CD4-positive, alpha-beta T cell (primary cell): ENCODE results near the gene TMEM254. TPM values are rescaled to one million over a fixed set of nuclear protein-coding genes. Genes with fewer than 3 reads are reported as not detected.

Experiments
- ATAC-seq: fragments of 200-7000 bp; cut with Tn5 transposase; one replicate; pipeline ENCODE4 v1.10.0; 2022; ENCODE audit warnings: mild to moderate bottlenecking; ENCODE audit not compliant: poor library complexity
- CTCF ChIA-PET: fragments of 350-600 bp; sonication (Branson Sonifier 250); formaldehyde crosslinking; loops from one replicate; lab custom pipeline; 2021; ENCODE audit warnings: antibody characterized with exemption, inconsistent platforms; lab: Charles Lee
- POLR2A ChIA-PET: fragments of 350-600 bp; sonication (Branson Sonifier 250); formaldehyde crosslinking; loops from one replicate; lab custom pipeline; 2021; ENCODE audit warnings: antibody characterized with exemption, inconsistent platforms; lab: Charles Lee
- DNase-seq, 14 experiments: peaks; one replicate each; pipeline ENCODE4 v3.0.0-alpha.2; 2013 to 2020; ENCODE audit warnings: mixed read lengths in 2 of 14
- H3K27ac ChIP-seq, 2 donors: one replicate each; pipeline versions ENCODE4 v1.5.1 to v1.7.0; 2013; ENCODE audit warnings: low read length in 2 of 2, low read depth in 1 of 2, mild to moderate bottlenecking in 1 of 2
- H3K27me3 ChIP-seq, 2 experiments: 1 replicate in 1 of 2; 2 replicates in 1 of 2; pipeline versions ENCODE4 v1.6.1 to v1.7.0; 2013; ENCODE audit warnings: low read length in 2 of 2, control low read depth in 1 of 2, mild to moderate bottlenecking in 1 of 2, moderate library complexity in 1 of 2; ENCODE audit not compliant: insufficient read depth in 2 of 2, control insufficient read depth in 1 of 2
- H3K36me3 ChIP-seq: one replicate; pipeline ENCODE4 v1.6.1; 2013; ENCODE audit warnings: low read length, control low read depth; ENCODE audit not compliant: insufficient read depth
- H3K4me1 ChIP-seq: one replicate; pipeline ENCODE4 v1.6.1; 2013; ENCODE audit warnings: low read length, control low read depth; ENCODE audit not compliant: insufficient read depth
- H3K4me3 ChIP-seq: one replicate; pipeline ENCODE4 v1.5.1; 2013; ENCODE audit warnings: mild to moderate bottlenecking, low read length, moderate library complexity
- H3K9me3 ChIP-seq, 2 experiments: 1 replicate in 1 of 2; 2 replicates in 1 of 2; pipeline versions ENCODE4 v1.6.1 to v1.7.0; 2013; ENCODE audit warnings: low read length in 2 of 2, mild to moderate bottlenecking in 2 of 2, control low read depth in 1 of 2, moderate library complexity in 1 of 2; ENCODE audit not compliant: control insufficient read depth in 1 of 2, insufficient read depth in 1 of 2
- H3K27ac Mint-ChIP-seq: one replicate; pipeline ENCODE4 v1.8.0; 2020; ENCODE audit warnings: mixed read lengths
- H3K27me3 Mint-ChIP-seq: one replicate; pipeline ENCODE4 v1.8.0; 2021; ENCODE audit warnings: mixed read lengths
- H3K36me3 Mint-ChIP-seq: one replicate; pipeline ENCODE4 v1.8.0; 2021; ENCODE audit warnings: low read depth, mixed read lengths
- H3K4me1 Mint-ChIP-seq: one replicate; pipeline ENCODE4 v1.8.0; 2021; ENCODE audit warnings: low read depth, mixed read lengths
- H3K4me3 Mint-ChIP-seq: one replicate; pipeline ENCODE4 v1.8.0; 2020; ENCODE audit warnings: mild to moderate bottlenecking, mixed read lengths
- H3K9me3 Mint-ChIP-seq: one replicate; pipeline ENCODE4 v1.8.0; 2020; ENCODE audit warnings: mixed read lengths
- intact Hi-C, 2 experiments: fragments of 100-400 bp; cut with DNase I in 1 of 2; cut with micrococcal nuclease in 1 of 2; formaldehyde crosslinking; loops; one replicate each; pipeline versions ENCODE4 v1.15.1 to v1.9.0; 2023 to 2025; cut with DNase I, micrococcal nuclease
- total RNA-seq, 174 experiments: library from RNA in 2 of 174; stranded (reverse) in 2 of 174; gene quantifications; one replicate each; pipeline ENCODE4 v1.2.3 and lab custom pipeline; 2021 to 2026
- TF ChIP-seq, protein P1 (sequence below): fragments of 200-600 bp; IDR thresholded peaks from one replicate; pipeline ENCODE4 v1.8.0; 2022; ENCODE audit warnings: antibody characterized with exemption, mild to moderate bottlenecking

Gene TMEM254
- total RNA-seq, 2 experiments from 2014 or later: 4.0 to 5.6 TPM

DNA sequence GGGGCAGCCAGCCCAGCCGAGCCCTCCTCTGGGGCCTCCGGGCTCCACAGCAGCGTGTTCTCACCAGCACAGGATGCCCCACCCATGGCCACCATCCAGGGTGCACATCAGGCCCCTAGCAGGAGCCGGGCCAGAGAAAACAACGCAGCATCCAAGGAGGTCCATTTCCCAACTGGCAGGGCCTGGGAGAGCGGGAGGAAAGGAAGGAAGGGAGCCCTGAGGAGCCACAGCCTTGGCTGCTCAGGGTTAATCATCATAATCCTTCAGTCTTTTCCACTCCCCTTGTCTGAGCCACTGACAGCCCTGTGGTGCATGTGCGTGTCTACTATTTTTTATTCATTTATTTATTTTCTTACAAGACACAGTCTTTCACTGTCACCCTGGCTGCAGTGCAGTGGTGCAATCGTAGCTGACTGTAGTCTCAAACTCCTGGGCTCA is 57.7 kb downstream of the TMEM254 start:
- ChIA-PET POLR2A (no interaction called here), CTCF (no interaction called here)
- peaks cover 9 to 38% of the 10 kb centered on the region in 2 experiments for H3K27me3 ChIP-seq
- Mint-ChIP-seq H3K4me1 (no peaks in the 10 kb centered on the region), H3K4me3 (no peak overlapping the region), H3K27me3 (peaks cover 53% of the 10 kb centered on the region), H3K9me3 (no peaks in the 10 kb centered on the region), H3K27ac (no peak overlapping the region), H3K36me3 (no peaks in the 10 kb centered on the region)
- TF ChIP-seq, protein P1, sequence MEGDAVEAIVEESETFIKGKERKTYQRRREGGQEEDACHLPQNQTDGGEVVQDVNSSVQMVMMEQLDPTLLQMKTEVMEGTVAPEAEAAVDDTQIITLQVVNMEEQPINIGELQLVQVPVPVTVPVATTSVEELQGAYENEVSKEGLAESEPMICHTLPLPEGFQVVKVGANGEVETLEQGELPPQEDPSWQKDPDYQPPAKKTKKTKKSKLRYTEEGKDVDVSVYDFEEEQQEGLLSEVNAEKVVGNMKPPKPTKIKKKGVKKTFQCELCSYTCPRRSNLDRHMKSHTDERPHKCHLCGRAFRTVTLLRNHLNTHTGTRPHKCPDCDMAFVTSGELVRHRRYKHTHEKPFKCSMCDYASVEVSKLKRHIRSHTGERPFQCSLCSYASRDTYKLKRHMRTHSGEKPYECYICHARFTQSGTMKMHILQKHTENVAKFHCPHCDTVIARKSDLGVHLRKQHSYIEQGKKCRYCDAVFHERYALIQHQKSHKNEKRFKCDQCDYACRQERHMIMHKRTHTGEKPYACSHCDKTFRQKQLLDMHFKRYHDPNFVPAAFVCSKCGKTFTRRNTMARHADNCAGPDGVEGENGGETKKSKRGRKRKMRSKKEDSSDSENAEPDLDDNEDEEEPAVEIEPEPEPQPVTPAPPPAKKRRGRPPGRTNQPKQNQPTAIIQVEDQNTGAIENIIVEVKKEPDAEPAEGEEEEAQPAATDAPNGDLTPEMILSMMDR: no peak
- H3K4me3 ChIP-seq: no peak overlapping the region
- no peak overlapping the region for H3K27ac ChIP-seq
- no peaks in the 10 kb centered on the region for H3K9me3 ChIP-seq
- DNase-seq: no peak
- no peaks in the 10 kb centered on the region for H3K36me3 ChIP-seq
- no peak for ATAC-seq
- H3K4me1 ChIP-seq: peaks cover 7% of the 10 kb centered on the region
- intact Hi-C loops: no loop called here

DNA sequence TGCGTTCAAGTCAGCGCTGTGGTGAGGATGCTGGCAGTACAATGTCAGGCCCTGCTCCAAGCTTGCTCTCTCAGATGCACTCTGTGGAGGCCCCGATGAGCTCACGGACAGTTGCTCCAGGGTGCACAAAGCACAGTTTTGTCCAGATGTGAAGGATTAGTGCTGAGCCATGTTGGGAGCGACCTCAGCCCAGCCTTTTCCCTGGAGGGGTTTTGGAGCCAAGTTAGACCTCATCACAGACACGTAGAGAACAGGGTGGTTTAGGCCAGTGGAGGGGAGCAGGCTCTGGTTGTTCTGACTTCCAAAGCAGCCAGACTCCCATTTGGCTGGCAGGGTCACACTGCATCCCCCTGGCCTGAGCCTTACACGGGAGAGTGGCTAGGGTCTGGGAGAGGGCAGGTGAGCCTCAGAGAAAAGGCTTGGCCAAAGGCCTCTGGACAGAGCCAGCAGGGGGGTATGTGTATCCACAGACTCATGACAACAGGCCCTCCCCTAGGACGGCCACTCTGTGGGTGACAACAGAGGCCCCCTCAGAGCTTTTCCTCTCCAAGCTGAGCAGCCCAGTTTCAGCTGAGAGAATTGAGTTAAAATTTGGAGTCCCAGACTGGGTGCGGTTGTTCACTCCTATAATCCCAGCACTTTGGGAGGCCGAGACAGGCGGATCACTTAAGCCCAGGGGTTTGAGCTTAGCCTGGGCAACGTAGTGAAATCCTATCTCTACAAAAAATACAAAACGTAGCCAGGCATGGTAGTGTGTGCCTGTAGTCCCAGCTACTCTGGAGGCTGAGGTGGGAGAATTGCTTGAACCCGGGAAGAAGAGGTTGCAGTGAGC is 58.8 kb downstream of the TMEM254 start:
- Mint-ChIP-seq H3K27me3 (peaks cover 43% of the 10 kb centered on the region), H3K4me3 (no peak overlapping the region), H3K27ac (no peak overlapping the region), H3K36me3 (no peaks in the 10 kb centered on the region), H3K9me3 (no peaks in the 10 kb centered on the region), H3K4me1 (no peaks in the 10 kb centered on the region)
- ATAC-seq (no peak), DNase-seq (no peak)
- H3K27me3 ChIP-seq: peaks cover 9 to 28% of the 10 kb centered on the region in 2 experiments
- TF ChIP-seq, protein P1: no peak
- H3K36me3 ChIP-seq: no peaks in the 10 kb centered on the region
- H3K9me3 ChIP-seq: no peaks in the 10 kb centered on the region
- ChIA-PET POLR2A (no interaction called here), CTCF (no interaction called here)
- H3K4me1 ChIP-seq: peaks cover 6% of the 10 kb centered on the region
- H3K4me3 ChIP-seq: no peak overlapping the region
- H3K27ac ChIP-seq: no peak overlapping the region
- intact Hi-C loops: no loop called here

DNA sequence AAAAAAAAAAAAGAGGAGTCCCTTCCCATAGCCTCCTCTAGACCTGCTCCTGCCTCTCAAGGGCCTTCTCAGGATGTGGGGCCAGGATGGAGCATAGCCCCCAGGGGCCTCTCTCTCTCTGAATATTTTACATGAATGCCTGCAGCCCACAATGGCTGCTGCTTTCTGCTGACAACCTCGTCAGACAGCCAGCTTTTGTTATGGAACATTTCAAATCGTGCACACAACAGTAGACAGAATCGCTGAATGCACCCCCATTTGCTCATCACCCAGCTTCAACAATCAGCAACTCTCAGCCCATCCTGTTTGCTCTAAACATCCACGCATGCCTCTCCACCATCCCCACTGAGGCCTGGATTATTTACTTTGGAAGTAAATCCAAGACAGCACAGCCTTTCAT is 59.5 kb downstream of the TMEM254 start:
- peaks cover 40% of the 10 kb centered on the region for H3K27me3 Mint-ChIP-seq
- TF ChIP-seq, protein P1: no peak
- H3K9me3 Mint-ChIP-seq: no peaks in the 10 kb centered on the region
- Histone ChIP-seq H3K9me3 (no peaks in the 10 kb centered on the region), H3K36me3 (no peaks in the 10 kb centered on the region), H3K4me3 (no peak overlapping the region), H3K27me3 (peaks cover 7 to 21% of the 10 kb centered on the region in 2 experiments), H3K27ac (no peak overlapping the region), H3K4me1 (no peaks in the 10 kb centered on the region)
- H3K27ac Mint-ChIP-seq: no peak overlapping the region
- no peaks in the 10 kb centered on the region for H3K36me3 Mint-ChIP-seq
- ChIA-PET POLR2A (no interaction called here), CTCF (no interaction called here)
- ATAC-seq: no peak
- no peaks in the 10 kb centered on the region for H3K4me1 Mint-ChIP-seq
- no peak overlapping the region for H3K4me3 Mint-ChIP-seq
- intact Hi-C loops: no loop called here
- no peak for DNase-seq
